Heart right ventricle (tissue), 16 donors: ENCODE results near the gene SHISAL2A. TPM values are rescaled to one million over a fixed set of nuclear protein-coding genes. Genes with fewer than 3 reads are reported as not detected.

ENCODE experiments used
- ATAC-seq, 8 donors: fragments of 200-7000 bp; cut with Tn5 transposase; one replicate each; pipeline ENCODE4 v1.9.1; 2020; ENCODE audit warnings: mild to moderate bottlenecking in 8 of 8, moderate library complexity in 8 of 8, moderate number of reproducible peaks in 1 of 8
- DNase-seq, 2 donors: peaks; one replicate each; pipeline ENCODE4 v3.0.0-alpha.2; 2020
- H3K27ac ChIP-seq, 10 donors: fragments of 200-600 bp; sonication (generic) in 2 of 10; one replicate each; pipeline versions ENCODE4 v1.5.0 to v1.8.0; 2020 to 2022; ENCODE audit warnings: mild to moderate bottlenecking in 3 of 10
- H3K27me3 ChIP-seq, 7 donors: fragments of 200-600 bp; one replicate each; pipeline ENCODE4 v1.8.0; 2021 to 2022; ENCODE audit warnings: mild to moderate bottlenecking in 2 of 7
- H3K36me3 ChIP-seq, 9 donors: fragments of 200-600 bp; sonication (generic) in 1 of 9; one replicate each; pipeline versions ENCODE4 v1.5.0 to v1.8.0; 2020 to 2022; ENCODE audit warnings: mild to moderate bottlenecking in 2 of 9
- H3K4me1 ChIP-seq, 9 donors: fragments of 200-600 bp; sonication (generic) in 1 of 9; one replicate each; pipeline versions ENCODE4 v1.5.0 to v1.8.0; 2020 to 2022; ENCODE audit warnings: mild to moderate bottlenecking in 4 of 9
- H3K4me3 ChIP-seq, 10 donors: fragments of 200-600 bp; sonication (generic) in 2 of 10; one replicate each; pipeline versions ENCODE4 v1.5.0 to v1.8.0; 2020 to 2022; ENCODE audit warnings: mild to moderate bottlenecking in 7 of 10, moderate library complexity in 2 of 10
- H3K9me3 ChIP-seq, 11 donors: fragments of 200-600 bp in 10 of 11; sonication (generic) in 2 of 11; one replicate each; pipeline versions ENCODE4 v1.5.0 to v1.8.0; 2013 to 2022; ENCODE audit warnings: mild to moderate bottlenecking in 2 of 11, control low read depth in 1 of 11, moderate library complexity in 1 of 11
- WGBS, 2 donors: extraction: QIAGEN DNeasy Blood & Tissue Kit; methylation state at CpG; one replicate each; pipeline ENCODE4 v1.1.7; 2013; ENCODE audit warnings: inconsistent platforms in 1 of 2; 5-methylcytosine and 5-hydroxymethylcytosine counted together
- intact Hi-C, 10 donors: fragments of 100-400 bp; cut with DNase I; formaldehyde crosslinking; loops; one replicate each; pipeline versions ENCODE4 v1.11.1 to v1.14.2; 2022
- polyA plus RNA-seq, 2 donors: library from polyadenylated mRNA; stranded (reverse); fragments of 200-250 nt; gene quantifications; one replicate each; pipeline ENCODE4 v1.2.3, GENCODE V29; 2013
- total RNA-seq, 10 donors: library from RNA; stranded (reverse); fragmentation: NEBNext Ultra II Directional in 3 of 10; extraction: Animal tissue kit (Norgen Biotek cat#: 25700) in 3 of 10; gene quantifications; one replicate each; pipeline versions ENCODE4 v1.2.1 to v1.2.4, GENCODE V29; 2021 to 2023
- TF ChIP-seq, protein P1 (sequence below), 9 donors: fragments of 200-600 bp; sonication (generic) in 2 of 9; IDR thresholded peaks; one replicate each; pipeline versions ENCODE4 v1.5.0 to v1.8.0; 2021 to 2022; ENCODE audit warnings: antibody characterized with exemption in 9 of 9, mild to moderate bottlenecking in 5 of 9, moderate library complexity in 1 of 9
- donor health status: Arrhythmogenic right ventricular cardiomyopathy.
- donor health status: ischemic (EF 13 %, LVEDD 7.1; RV severe dilation, severe dysfunction).
- donor health status: healthy with polysubstance abuse.
- donor health status: DM: no; HTN: yes; CAD: no.
- donor health status: DM: no; HTN: no; CAD: no.
- donor health status: ischemic (EF 25% LVEDD 6.9; RV normal size, moderate dysfunction).
- donor health status: ischemic (EF 25% LVEDD 5.7; RV mildly dilated, moderate dysfunction).
- donor health status: healthy.
- donor health status: DM: yes; HTN: yes; CAD: no.
- donor health status: Ischemic cardiomyopathy.
- donor health status: ischemic (EF 35%, LVEDD 5.7; RV mildly dilated, moderate dysfunction).
- donor health status: nonischemic (EF 11% LVEDD 7.7; RV severe dilation, severe dysfunction).
- donor health status: DM: yes; HTN: yes; CAD: no.
- donor health status: PGD.
- donor health status: ischemic (EF 29% LVEDD 5.4; RV normal size, mild dysfunction).
- donor health status: nonischemic (EF 23%, LVEDD 6.1; RV moderate dilation, normal function).

Gene SHISAL2A
- total and polyA plus RNA-seq, 12 donors, result 0.10 to 0.22 (median 0.19) TPM; not detected in 9

DNA sequence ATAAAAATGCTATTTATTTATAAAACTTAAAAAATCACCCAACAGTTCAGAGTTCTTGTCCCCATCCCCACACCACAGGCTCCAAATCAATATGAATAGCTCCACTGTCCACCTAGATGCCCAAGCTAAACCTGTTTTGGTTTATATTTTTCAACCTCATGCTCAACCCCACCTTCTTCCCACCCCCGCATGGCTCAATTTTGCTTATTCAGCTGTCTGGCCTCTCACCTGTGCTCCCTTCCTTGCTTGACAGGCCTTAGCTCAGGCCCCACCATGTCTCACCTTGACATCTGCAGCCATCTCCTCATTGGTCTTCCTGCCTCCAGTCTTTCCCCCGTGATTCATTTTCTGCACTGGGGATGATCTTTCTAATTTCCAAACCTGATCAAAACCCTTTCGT, 47.4 kb downstream of the SHISAL2A start:
- intact Hi-C loops, result loop anchor here in 5 of 10 donors (10.0 kb wide), 5 partner anchors 196 to 556 kb away; partner anchors contain the start of genes CC2D1B (in 1 of the 5), ORC1 (in 1 of the 5) and PRPF38A (in 1 of the 5)

DNA sequence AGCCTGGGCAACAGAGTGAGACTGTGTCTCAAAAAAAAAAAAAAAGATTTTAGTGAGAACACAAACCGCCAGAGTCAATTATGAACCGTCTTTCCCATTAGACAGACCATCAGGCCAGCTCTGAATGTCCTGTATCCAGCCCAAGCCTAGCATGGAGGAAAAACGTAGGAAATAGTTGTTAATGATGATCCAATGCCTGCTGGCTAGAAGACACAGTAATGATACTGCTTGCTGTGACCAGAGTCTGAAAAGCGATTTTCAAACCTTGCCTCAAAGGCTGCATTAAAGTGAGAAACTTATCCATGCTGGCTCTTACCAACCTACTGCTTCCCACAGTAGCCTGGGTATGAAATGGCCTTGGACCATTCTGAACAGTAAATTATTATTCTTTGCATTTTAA, 48.2 kb downstream of the SHISAL2A start:
- ATAC-seq, result no peak

More for the DNA sequence above, 47.4 kb downstream of the SHISAL2A start:
- Histone ChIP-seq H3K27ac (no peak overlapping the region), H3K4me1 (peaks cover 0 to 19% (median 10%) of the 10 kb centered on the region in 9 donors), H3K36me3 (peaks cover 0 to 7% (median 0%) of the 10 kb centered on the region in 9 donors), H3K4me3 (no peak overlapping the region), H3K27me3 (no peaks in the 10 kb centered on the region), H3K9me3 (no peaks in the 10 kb centered on the region)
- DNase-seq (no peak), ATAC-seq (no peak)
- WGBS, 2 donors, result 90 to 91% methylated on average over 3 of the region's 3 CpGs
- TF ChIP-seq, protein P1, sequence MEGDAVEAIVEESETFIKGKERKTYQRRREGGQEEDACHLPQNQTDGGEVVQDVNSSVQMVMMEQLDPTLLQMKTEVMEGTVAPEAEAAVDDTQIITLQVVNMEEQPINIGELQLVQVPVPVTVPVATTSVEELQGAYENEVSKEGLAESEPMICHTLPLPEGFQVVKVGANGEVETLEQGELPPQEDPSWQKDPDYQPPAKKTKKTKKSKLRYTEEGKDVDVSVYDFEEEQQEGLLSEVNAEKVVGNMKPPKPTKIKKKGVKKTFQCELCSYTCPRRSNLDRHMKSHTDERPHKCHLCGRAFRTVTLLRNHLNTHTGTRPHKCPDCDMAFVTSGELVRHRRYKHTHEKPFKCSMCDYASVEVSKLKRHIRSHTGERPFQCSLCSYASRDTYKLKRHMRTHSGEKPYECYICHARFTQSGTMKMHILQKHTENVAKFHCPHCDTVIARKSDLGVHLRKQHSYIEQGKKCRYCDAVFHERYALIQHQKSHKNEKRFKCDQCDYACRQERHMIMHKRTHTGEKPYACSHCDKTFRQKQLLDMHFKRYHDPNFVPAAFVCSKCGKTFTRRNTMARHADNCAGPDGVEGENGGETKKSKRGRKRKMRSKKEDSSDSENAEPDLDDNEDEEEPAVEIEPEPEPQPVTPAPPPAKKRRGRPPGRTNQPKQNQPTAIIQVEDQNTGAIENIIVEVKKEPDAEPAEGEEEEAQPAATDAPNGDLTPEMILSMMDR (IDR thresholded peaks at IDR 0.05), result no peak

DNA sequence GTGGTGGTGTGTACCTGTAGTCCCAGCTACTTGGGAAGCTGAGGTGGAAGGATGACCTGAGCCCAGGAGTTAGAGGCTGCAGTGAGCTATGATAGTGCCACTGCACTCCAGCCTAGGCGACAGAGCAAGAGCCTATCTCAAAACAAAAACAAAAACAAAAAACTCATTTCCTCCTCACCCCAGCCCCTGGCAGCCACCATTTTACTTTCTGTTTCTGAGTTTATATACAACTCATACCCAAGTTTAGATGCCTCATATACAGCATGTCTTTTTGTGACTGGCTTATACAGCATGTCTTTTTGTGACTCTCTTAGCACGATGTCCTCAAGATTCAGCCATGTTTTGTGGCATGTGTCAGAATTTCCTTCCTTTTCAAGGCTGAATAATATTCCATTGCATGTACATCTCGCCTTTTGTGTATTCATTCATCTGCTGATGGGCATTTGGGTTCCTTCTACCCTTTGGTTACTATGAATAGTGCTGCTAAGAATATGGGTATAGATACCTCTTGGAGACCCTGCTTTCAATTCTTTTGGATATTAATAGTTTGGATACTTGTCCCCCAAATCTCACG, 50.5 kb downstream of the SHISAL2A start:
- Histone ChIP-seq H3K4me3 (no peak overlapping the region), H3K9me3 (peaks cover 0 to 6% (median 0%) of the 10 kb centered on the region in 11 donors), H3K4me1 (peaks cover 0 to 8% (median 0%) of the 10 kb centered on the region in 9 donors), H3K36me3 (peaks cover 0 to 28% (median 10%) of the 10 kb centered on the region in 9 donors), H3K27ac (no peak overlapping the region), H3K27me3 (no peaks in the 10 kb centered on the region)
- TF ChIP-seq, protein P1 (IDR thresholded peaks at IDR 0.05), result no peak
- ATAC-seq (no peak), DNase-seq (no peak)
- intact Hi-C loops, result loop anchor here in 5 of 10 donors (10.0 kb wide), 5 partner anchors 199 to 559 kb away; partner anchors contain the start of genes CC2D1B (in 1 of the 5), ORC1 (in 1 of the 5) and PRPF38A (in 1 of the 5)
- 93% methylated on average over 4 of the region's 4 CpGs for WGBS, 2 donors

More for the DNA sequence above, 48.2 kb downstream of the SHISAL2A start:
- DNase-seq, result no peak
- Histone ChIP-seq H3K36me3 (peaks cover 0 to 7% (median 0%) of the 10 kb centered on the region in 9 donors), H3K9me3 (no peaks in the 10 kb centered on the region), H3K27ac (no peak overlapping the region), H3K4me3 (no peak overlapping the region), H3K4me1 (peaks cover 0 to 22% (median 10%) of the 10 kb centered on the region in 9 donors), H3K27me3 (no peaks in the 10 kb centered on the region)
- intact Hi-C loops, result loop anchor here in 5 of 10 donors (10.0 kb wide), 5 partner anchors 196 to 556 kb away; partner anchors contain the start of genes CC2D1B (in 1 of the 5), ORC1 (in 1 of the 5) and PRPF38A (in 1 of the 5)
- WGBS, 2 donors, result 87 to 92% methylated on average over 4 of the region's 4 CpGs
- TF ChIP-seq, protein P1 (IDR thresholded peaks at IDR 0.05), result no peak

DNA sequence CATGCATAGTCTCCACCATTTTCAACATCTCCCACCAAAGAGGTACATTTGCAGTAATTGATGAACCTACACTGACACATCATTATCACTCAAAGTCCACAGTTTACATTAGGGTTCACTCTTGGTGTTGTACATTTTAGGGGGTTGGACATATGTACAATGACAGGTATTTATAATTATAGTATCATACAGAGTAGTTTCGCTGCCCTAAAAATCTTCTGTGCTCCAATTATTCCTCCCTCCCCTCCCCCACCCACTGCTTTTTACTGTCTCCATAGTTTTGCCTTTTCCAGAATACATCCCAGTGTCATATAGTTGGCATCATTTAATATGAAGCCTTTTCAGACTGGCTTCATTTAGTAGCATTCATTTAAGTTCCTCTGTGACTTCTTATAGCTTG, 51.6 kb downstream of the SHISAL2A start:
- WGBS, 2 donors, result 95 to 98% methylated on average over 1 of the region's 1 CpG
- TF ChIP-seq, protein P1 (IDR thresholded peaks at IDR 0.05), result no peak
- intact Hi-C loops, result loop anchor here in 5 of 10 donors (10.0 kb wide), 5 partner anchors 200 to 560 kb away; partner anchors contain the start of genes CC2D1B (in 1 of the 5), ORC1 (in 1 of the 5) and PRPF38A (in 1 of the 5)
- no peak overlapping the region for H3K4me3 ChIP-seq
- no peak overlapping the region for H3K27ac ChIP-seq
- H3K9me3 ChIP-seq, result peaks cover 0 to 6% (median 0%) of the 10 kb centered on the region in 11 donors
- ATAC-seq (no peak), DNase-seq (no peak)
- no peaks in the 10 kb centered on the region for H3K27me3 ChIP-seq
- peaks cover 0 to 8% (median 0%) of the 10 kb centered on the region in 9 donors for H3K4me1 ChIP-seq
- H3K36me3 ChIP-seq, result peaks cover 0 to 38% (median 17%) of the 10 kb centered on the region in 9 donors
